Astrocyte of the cerebellum (primary cell): ENCODE data around the gene CYB561D1.

Experiments
- DNase-seq: peaks from one replicate; pipeline ENCODE4 v3.0.0-alpha.2; 2011; ENCODE audit warnings: low read depth
- H3K4me3 ChIP-seq: 2 replicates; pipeline ENCODE4 v1.5.1; 2011; ENCODE audit warnings: mild to moderate bottlenecking, low read depth, low read length, moderate library complexity
- CTCF ChIP-seq: IDR thresholded peaks from 2 replicates; pipeline ENCODE4 v1.5.1; 2012; ENCODE audit warnings: low read length, low read depth, moderate library complexity, mild to moderate bottlenecking; ENCODE audit errors: missing control alignments
- in situ Hi-C: cut with HindIII; loops from 2 replicates; pipeline ENCODE4 v1.10.0; 2017; ENCODE audit warnings: low sequenced_read_pairs

CYB561D1 gene

GRCh38 chr1:109487261-109487660, 6.6 kb upstream of the CYB561D1 start:
- no peak for TF ChIP-seq CTCF
- DNase-seq: no peak
- H3K4me3 ChIP-seq: no peak overlapping the region
- in situ Hi-C loops: no loop called here

DNA sequence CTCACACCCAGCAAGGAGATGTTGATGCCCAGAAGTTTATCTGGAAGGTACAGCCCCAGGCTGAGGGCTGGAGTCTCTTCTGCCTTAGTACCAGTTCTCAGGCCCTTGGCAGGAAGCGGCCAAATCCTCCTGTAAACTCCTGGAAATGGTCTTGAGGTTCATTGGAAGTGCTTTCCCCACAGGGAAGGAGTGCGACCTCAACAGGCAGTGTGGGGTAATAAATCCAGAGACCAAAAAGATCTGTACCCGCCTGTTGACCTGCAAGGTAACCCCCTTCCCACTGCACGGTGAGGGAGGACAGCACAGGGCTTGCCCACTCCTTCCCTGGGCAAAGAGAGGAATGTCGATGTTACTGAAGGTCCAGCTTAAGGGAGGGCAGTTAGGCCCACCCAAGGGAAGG, 5.7 kb upstream of the CYB561D1 start:
- in situ Hi-C loops: no loop called here
- no peak overlapping the region for H3K4me3 ChIP-seq
- TF ChIP-seq CTCF: no peak
- no peak for DNase-seq

DNA sequence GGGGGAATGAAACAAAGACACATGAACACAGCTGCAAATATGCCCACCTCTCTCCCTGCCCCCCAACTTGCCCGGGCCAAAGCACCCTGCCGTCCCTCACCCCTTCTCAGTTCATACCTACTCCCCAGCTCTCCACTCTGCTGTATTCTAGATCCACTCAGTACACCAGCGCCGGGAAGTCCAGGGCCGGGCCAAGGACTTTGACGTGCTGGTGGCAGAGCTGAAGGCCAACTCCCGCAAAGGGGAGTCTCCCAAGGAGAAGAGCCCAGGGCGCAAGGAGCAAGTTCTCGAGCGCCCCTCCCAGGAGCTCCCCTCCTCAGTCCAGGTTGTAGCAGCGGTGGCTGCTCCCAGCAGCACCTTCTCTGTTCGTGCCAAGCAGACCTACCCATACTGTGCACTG, 5.2 kb upstream of the CYB561D1 start:
- DNase-seq: no peak
- no peak overlapping the region for H3K4me3 ChIP-seq
- TF ChIP-seq CTCF: no peak
- in situ Hi-C loops: no loop called here

GRCh38 chr1:109490029-109490933, 3.6 kb upstream of the CYB561D1 start:
- peak; percentile 96 for TF ChIP-seq CTCF
- in situ Hi-C loops: loop anchor here (5.0 kb wide), 1 partner anchor 47 kb away; the partner anchor contains the start of gene GPR61
- H3K4me3 ChIP-seq: no peak overlapping the region
- DNase-seq: peak; percentile 41

GRCh38 chr1:109490934-109491302, 3.0 kb upstream of the CYB561D1 start:
- no peak for TF ChIP-seq CTCF
- in situ Hi-C loops: loop anchor here (5.0 kb wide), 1 partner anchor 46 kb away; the partner anchor contains the start of gene GPR61
- no peak for DNase-seq
- H3K4me3 ChIP-seq: no peak overlapping the region

DNA sequence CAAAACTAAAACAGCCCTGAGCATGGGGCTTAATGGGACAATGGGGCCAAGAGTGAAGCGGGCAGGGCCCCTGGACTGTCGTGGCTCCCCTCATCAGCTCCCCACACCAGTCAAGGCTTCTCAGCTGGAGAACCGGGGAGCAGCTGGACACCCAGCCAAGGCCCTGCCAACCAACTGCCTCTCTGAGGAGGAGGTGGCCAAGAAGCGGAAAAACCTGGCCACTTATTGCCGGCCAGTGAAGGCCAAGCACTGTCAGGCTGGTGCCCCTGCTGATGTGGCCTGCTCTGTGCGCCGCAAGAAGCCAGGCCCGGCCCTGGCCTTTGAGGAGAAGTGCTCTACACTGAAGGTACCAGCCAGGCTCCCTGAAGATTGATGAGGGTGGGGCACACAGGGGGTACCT, 2.5 kb upstream of the CYB561D1 start:
- DNase-seq: no peak
- H3K4me3 ChIP-seq: no peak overlapping the region
- no peak for TF ChIP-seq CTCF
- in situ Hi-C loops: loop anchor here (5.0 kb wide), 1 partner anchor 46 kb away; the partner anchor contains the start of gene GPR61
